ENCODE data around the gene TXNRD1.
"Not testable (repeated sequence)": the region's sequence is repeated elsewhere in the genome, so short reads cannot be mapped to it uniquely, and the experiment has no call there.

TXNRD1 gene

GRCh38 chr12:104230304-104231095 lies 14.9 kb downstream of the TXNRD1 start:
- no peak overlapping the region for H3K4me3 ChIP-seq (ENCODE audit: low read depth, low read length)

GRCh38 chr12:104232609-104233280 lies 17.2 kb downstream of the TXNRD1 start:
- no peak for DNase-seq (ENCODE audit: low read depth)
- H3K4me3 ChIP-seq (ENCODE audit: low read depth, low read length) = no peak overlapping the region

More at GRCh38 chr12:104230304-104231095, 14.9 kb downstream of the TXNRD1 start:
- DNase-seq (ENCODE audit: low read depth) = no peak

GRCh38 chr12:104234926-104235499 lies 19.4 kb downstream of the TXNRD1 start:
- H3K4me3 ChIP-seq (ENCODE audit: low read depth, low read length) = no peak overlapping the region
- no peak for DNase-seq (ENCODE audit: low read depth)

GRCh38 chr12:104237930-104238329 lies 22.4 kb downstream of the TXNRD1 start:
- no peak for DNase-seq (ENCODE audit: low read depth)
- H3K4me3 ChIP-seq (ENCODE audit: low read depth, low read length) = no peak overlapping the region

- DNase-seq (ENCODE audit: low read depth) = no peak
- no peak overlapping the region for H3K4me3 ChIP-seq (ENCODE audit: low read depth, low read length)
Measured at GRCh38 chr12:104242546-104243206, 27.1 kb downstream of the TXNRD1 start.

- no peak for DNase-seq (ENCODE audit: low read depth)
- no peak overlapping the region for H3K4me3 ChIP-seq (ENCODE audit: low read depth, low read length)
Measured at GRCh38 chr12:104243551-104243950, 28.0 kb downstream of the TXNRD1 start.

- DNase-seq (ENCODE audit: low read depth) = no peak
- H3K4me3 ChIP-seq (ENCODE audit: low read depth, low read length) = no peak overlapping the region
Measured at GRCh38 chr12:104243971-104244370, 28.4 kb downstream of the TXNRD1 start.

- H3K4me3 ChIP-seq (ENCODE audit: low read depth, low read length) = no peak overlapping the region
- no peak for DNase-seq (ENCODE audit: low read depth)
Measured at GRCh38 chr12:104247698-104248097, 32.1 kb downstream of the TXNRD1 start.

GRCh38 chr12:104248444-104248843 lies 32.9 kb downstream of the TXNRD1 start:
- no peak for DNase-seq (ENCODE audit: low read depth)
- H3K4me3 ChIP-seq (ENCODE audit: low read depth, low read length) = no peak overlapping the region

- no peak overlapping the region for H3K4me3 ChIP-seq (ENCODE audit: low read depth, low read length)
- DNase-seq (ENCODE audit: low read depth) = no peak
Measured at GRCh38 chr12:104249017-104249416, 33.4 kb downstream of the TXNRD1 start.

GRCh38 chr12:104249898-104250297 lies 34.3 kb downstream of the TXNRD1 start:
- no peak overlapping the region for H3K4me3 ChIP-seq (ENCODE audit: low read depth, low read length)
- DNase-seq (ENCODE audit: low read depth) = no peak

GRCh38 chr12:104250366-104251125 lies 35.0 kb downstream of the TXNRD1 start:
- no peak overlapping the region for H3K4me3 ChIP-seq (ENCODE audit: low read depth, low read length)
- no peak for DNase-seq (ENCODE audit: low read depth)

GRCh38 chr12:104257913-104258472 lies 42.4 kb downstream of the TXNRD1 start:
- H3K4me3 ChIP-seq (ENCODE audit: low read depth, low read length) = no peak overlapping the region
- no peak for DNase-seq (ENCODE audit: low read depth)

GRCh38 chr12:104258476-104259067 lies 43.0 kb downstream of the TXNRD1 start:
- DNase-seq (ENCODE audit: low read depth) = no peak

GRCh38 chr12:104263026-104263425 lies 47.4 kb downstream of the TXNRD1 start:
- H3K4me3 ChIP-seq (ENCODE audit: low read depth, low read length) = no peak overlapping the region
- no peak for DNase-seq (ENCODE audit: low read depth)

More at GRCh38 chr12:104258476-104259067, 43.0 kb downstream of the TXNRD1 start:
- no peak overlapping the region for H3K4me3 ChIP-seq (ENCODE audit: low read depth, low read length)

GRCh38 chr12:104263580-104264358 lies 48.2 kb downstream of the TXNRD1 start:
- no peak for DNase-seq (ENCODE audit: low read depth)
- no peak overlapping the region for H3K4me3 ChIP-seq (ENCODE audit: low read depth, low read length)

GRCh38 chr12:104265436-104265835 lies 49.9 kb downstream of the TXNRD1 start:
- not testable (repeated sequence) for DNase-seq (ENCODE audit: low read depth); H3K4me3 ChIP-seq (ENCODE audit: low read depth, low read length)

- H3K4me3 ChIP-seq (ENCODE audit: low read depth, low read length) = no peak overlapping the region
- no peak for DNase-seq (ENCODE audit: low read depth)
Measured at GRCh38 chr12:104272938-104273337, 57.4 kb downstream of the TXNRD1 start.
